HL-60 (cell line): Measurements from ENCODE around the gene IL32.
"Not testable (repeated sequence)": the region's sequence is repeated elsewhere in the genome, so short reads cannot be mapped to it uniquely, and the experiment has no call there.

Source experiments
- REST ChIP-seq: IDR thresholded peaks from 2 replicates; pipeline ENCODE4 v1.6.1; 2012; ENCODE audit warnings: low read depth; ENCODE audit not compliant: insufficient replicate concordance
- TF ChIP-seq, protein P1 (sequence below): IDR thresholded peaks from one replicate; pipeline ENCODE4 v1.5.1; 2011; ENCODE audit warnings: low read length, control low read depth, inconsistent platforms; ENCODE audit not compliant: insufficient read depth

DNA sequence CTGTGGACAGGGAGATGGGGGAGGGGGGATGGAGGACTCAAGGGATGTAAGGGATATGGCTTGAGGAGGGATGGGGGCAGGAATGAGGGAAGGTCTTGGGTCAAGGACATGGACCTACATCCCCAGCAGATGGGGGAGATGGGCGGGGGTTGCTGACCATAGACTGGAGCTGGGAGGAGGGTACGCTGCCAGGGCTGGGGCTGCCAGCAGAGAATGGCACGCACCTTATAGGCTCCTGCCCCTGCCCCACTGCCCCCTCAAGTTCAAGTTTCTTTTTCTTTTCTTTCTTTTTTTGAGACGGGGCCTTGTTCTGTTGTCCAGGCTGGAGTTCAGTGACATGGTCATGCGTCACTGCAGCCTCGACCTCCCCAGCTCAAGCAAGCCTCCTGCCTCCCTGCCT, 10.5 kb downstream of the IL32 start:
- not testable (repeated sequence) for TF ChIP-seq REST
- TF ChIP-seq, protein P1, sequence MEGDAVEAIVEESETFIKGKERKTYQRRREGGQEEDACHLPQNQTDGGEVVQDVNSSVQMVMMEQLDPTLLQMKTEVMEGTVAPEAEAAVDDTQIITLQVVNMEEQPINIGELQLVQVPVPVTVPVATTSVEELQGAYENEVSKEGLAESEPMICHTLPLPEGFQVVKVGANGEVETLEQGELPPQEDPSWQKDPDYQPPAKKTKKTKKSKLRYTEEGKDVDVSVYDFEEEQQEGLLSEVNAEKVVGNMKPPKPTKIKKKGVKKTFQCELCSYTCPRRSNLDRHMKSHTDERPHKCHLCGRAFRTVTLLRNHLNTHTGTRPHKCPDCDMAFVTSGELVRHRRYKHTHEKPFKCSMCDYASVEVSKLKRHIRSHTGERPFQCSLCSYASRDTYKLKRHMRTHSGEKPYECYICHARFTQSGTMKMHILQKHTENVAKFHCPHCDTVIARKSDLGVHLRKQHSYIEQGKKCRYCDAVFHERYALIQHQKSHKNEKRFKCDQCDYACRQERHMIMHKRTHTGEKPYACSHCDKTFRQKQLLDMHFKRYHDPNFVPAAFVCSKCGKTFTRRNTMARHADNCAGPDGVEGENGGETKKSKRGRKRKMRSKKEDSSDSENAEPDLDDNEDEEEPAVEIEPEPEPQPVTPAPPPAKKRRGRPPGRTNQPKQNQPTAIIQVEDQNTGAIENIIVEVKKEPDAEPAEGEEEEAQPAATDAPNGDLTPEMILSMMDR: not testable (repeated sequence)
